DOHH2 (cell line): ENCODE measurements around the gene CELSR3.

Experiments
- EZH2phosphoT487 ChIP-seq: fragments of 200-600 bp; sonication (generic); IDR thresholded peaks from 2 replicates; pipeline ENCODE4 v1.6.1; 2017; ENCODE audit warnings: borderline replicate concordance, mild to moderate bottlenecking, antibody characterized with exemption, low read length, moderate library complexity, mixed read lengths
- TF ChIP-seq, protein P1 (sequence below): fragments of 200-600 bp; sonication (generic); IDR thresholded peaks from one replicate; pipeline ENCODE4 v1.5.1; 2014; ENCODE audit warnings: antibody characterized with exemption, mild to moderate bottlenecking, low read depth, low read length; ENCODE audit not compliant: poor library complexity, severe bottlenecking

DNA sequence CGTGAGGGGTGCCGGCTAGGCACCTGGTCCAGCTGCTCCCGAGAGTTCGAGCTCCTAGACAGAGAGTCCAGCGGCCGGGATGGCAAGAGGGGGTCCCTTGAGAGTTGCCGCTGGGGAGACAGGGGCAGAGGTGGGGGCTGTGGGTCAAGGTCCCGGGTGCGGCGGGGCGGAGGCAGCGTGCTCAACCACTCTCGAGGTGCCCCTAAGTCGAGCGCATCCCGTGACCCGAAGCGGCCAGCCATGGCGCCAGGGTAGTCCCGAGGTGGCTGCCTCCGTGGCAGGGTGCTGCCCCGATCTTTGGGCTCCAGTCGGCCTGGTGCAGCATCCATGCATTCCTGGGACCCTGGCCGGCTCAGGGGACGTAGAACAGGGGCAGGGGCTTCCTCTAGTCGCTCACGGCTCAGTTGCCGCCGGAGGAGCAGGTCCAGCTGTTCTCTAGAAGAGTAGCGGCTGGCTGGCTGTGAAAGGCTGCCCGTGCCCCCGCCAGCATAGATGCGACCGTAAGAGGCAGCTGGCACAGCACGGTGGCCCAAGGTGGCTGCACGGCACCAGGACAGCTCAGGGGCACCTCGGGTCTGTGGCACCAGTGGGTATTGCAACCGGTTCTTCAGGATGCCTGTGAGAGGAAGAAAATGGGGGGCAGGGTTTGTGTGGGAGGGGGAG, 22.6 kb downstream of the CELSR3 start:
- TF ChIP-seq, protein P1, sequence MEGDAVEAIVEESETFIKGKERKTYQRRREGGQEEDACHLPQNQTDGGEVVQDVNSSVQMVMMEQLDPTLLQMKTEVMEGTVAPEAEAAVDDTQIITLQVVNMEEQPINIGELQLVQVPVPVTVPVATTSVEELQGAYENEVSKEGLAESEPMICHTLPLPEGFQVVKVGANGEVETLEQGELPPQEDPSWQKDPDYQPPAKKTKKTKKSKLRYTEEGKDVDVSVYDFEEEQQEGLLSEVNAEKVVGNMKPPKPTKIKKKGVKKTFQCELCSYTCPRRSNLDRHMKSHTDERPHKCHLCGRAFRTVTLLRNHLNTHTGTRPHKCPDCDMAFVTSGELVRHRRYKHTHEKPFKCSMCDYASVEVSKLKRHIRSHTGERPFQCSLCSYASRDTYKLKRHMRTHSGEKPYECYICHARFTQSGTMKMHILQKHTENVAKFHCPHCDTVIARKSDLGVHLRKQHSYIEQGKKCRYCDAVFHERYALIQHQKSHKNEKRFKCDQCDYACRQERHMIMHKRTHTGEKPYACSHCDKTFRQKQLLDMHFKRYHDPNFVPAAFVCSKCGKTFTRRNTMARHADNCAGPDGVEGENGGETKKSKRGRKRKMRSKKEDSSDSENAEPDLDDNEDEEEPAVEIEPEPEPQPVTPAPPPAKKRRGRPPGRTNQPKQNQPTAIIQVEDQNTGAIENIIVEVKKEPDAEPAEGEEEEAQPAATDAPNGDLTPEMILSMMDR: no peak
- no peak for TF ChIP-seq EZH2phosphoT487
